ENCODE measurements around the gene MAFG. TPM values are rescaled to one million over a fixed set of nuclear protein-coding genes. Genes with fewer than 3 reads are reported as not detected.

Gene MAFG
- polyA plus RNA-seq, 1 donor (not counting 4 experiments of a cell fraction or from before 2014, with no cell fraction given): 8.3 TPM

DNA sequence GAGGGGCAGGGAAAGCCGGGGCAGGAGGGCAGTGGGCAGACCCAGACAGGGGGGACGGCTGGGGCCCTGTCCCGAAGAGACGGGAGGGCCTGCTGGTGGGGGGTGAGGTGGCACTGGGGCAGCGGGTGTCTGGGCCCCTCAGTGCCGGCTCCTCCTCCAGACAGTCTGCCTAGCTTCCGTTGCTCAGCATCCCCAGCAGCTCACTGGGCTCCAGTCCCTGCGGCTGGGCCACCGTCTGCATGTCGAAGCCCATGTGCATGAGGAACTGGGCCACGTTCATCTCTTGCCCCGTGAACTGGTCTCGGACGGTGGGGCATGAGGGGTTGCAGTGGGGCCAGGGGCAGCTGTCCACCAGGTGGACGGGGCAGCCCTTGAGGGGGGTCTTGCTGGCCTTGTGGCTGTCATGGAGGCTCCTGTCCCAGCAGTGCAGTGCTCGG lies 25.3 kb upstream of the MAFG start:
- dilution Hi-C loops (cut with MboI; ENCODE audit: extremely low pct_ligation_motif_present, low sequenced_read_pairs): no loop called here
- DNase-seq (ENCODE audit: low read depth, low spot score) (no peak), FAIRE-seq (no peak)
- no peaks in the 10 kb centered on the region for H3K4me1 ChIP-seq (ENCODE audit: control insufficient read depth, extremely low read depth, insufficient read depth, low read length)
- no peaks in the 10 kb centered on the region for H3K9me1 ChIP-seq (ENCODE audit: control insufficient read depth, extremely low read depth, insufficient read depth, low read length)
- H3K27me3 ChIP-seq (ENCODE audit: control insufficient read depth, extremely low read depth, insufficient read depth, low read length): peaks cover 15% of the 10 kb centered on the region
- no peak overlapping the region for H3K9ac ChIP-seq (ENCODE audit: control insufficient read depth, extremely low read depth, insufficient read depth, low read length)
- TF ChIP-seq CTCF (optimal IDR thresholded peaks at IDR 0.05 in 1 of 3, IDR thresholded peaks at IDR 0.05 in 1 of 3, conservative IDR thresholded peaks at IDR 0.05 in 1 of 3; ENCODE audit: extremely low read depth in 1 of 3, insufficient read depth in 2 of 3, low read length in 3 of 3): no peak
- no peak for TF ChIP-seq EZH2 (IDR thresholded peaks at IDR 0.05; ENCODE audit: low read length)
- H3K36me3 ChIP-seq (ENCODE audit: control insufficient read depth in 2 of 2, extremely low read depth in 1 of 2, insufficient read depth in 2 of 2, low read length in 2 of 2): no peaks in the 10 kb centered on the region
- no peak overlapping the region for H3K27ac ChIP-seq (ENCODE audit: control insufficient read depth, insufficient read depth, low read length)
- no peak overlapping the region for H2AFZ ChIP-seq (ENCODE audit: control insufficient read depth, low read length)
- no peaks in the 10 kb centered on the region for H3K9me3 ChIP-seq (ENCODE audit: control insufficient read depth, low read depth, low read length)
- H3K4me2 ChIP-seq (ENCODE audit: control insufficient read depth, extremely low read depth, insufficient read depth, low read depth, low read length): no peak overlapping the region
- H3K79me2 ChIP-seq (ENCODE audit: control insufficient read depth, insufficient read depth, low read length): no peaks in the 10 kb centered on the region
- no peak overlapping the region for H3K4me3 ChIP-seq (ENCODE audit: control insufficient read depth in 2 of 3, extremely low read depth in 1 of 3, insufficient read depth in 2 of 3, low read depth in 1 of 3, low read length in 3 of 3)
- H4K20me1 ChIP-seq (ENCODE audit: control insufficient read depth, extremely low read depth, insufficient read depth, low read length): no peaks in the 10 kb centered on the region

- Histone ChIP-seq H4K20me1 (ENCODE audit: control insufficient read depth, extremely low read depth, insufficient read depth, low read length) (no peaks in the 10 kb centered on the region), H3K4me2 (ENCODE audit: control insufficient read depth, extremely low read depth, insufficient read depth, low read depth, low read length) (no peak overlapping the region), H3K9me3 (ENCODE audit: control insufficient read depth, low read depth, low read length) (no peaks in the 10 kb centered on the region), H3K79me2 (ENCODE audit: control insufficient read depth, insufficient read depth, low read length) (no peaks in the 10 kb centered on the region), H3K9ac (ENCODE audit: control insufficient read depth, extremely low read depth, insufficient read depth, low read length) (no peak overlapping the region), H3K4me3 (ENCODE audit: control insufficient read depth in 2 of 3, extremely low read depth in 1 of 3, insufficient read depth in 2 of 3, low read depth in 1 of 3, low read length in 3 of 3) (no peak overlapping the region), H3K36me3 (ENCODE audit: control insufficient read depth in 2 of 2, extremely low read depth in 1 of 2, insufficient read depth in 2 of 2, low read length in 2 of 2) (no peaks in the 10 kb centered on the region), H3K9me1 (ENCODE audit: control insufficient read depth, extremely low read depth, insufficient read depth, low read length) (no peaks in the 10 kb centered on the region), H3K27ac (ENCODE audit: control insufficient read depth, insufficient read depth, low read length) (no peak overlapping the region), H2AFZ (ENCODE audit: control insufficient read depth, low read length) (no peak overlapping the region), H3K4me1 (ENCODE audit: control insufficient read depth, extremely low read depth, insufficient read depth, low read length) (no peaks in the 10 kb centered on the region), H3K27me3 (ENCODE audit: control insufficient read depth, extremely low read depth, insufficient read depth, low read length) (peaks cover 8% of the 10 kb centered on the region)
- dilution Hi-C loops (cut with MboI; ENCODE audit: extremely low pct_ligation_motif_present, low sequenced_read_pairs): no loop called here
- TF ChIP-seq CTCF (optimal IDR thresholded peaks at IDR 0.05 in 1 of 3, IDR thresholded peaks at IDR 0.05 in 1 of 3, conservative IDR thresholded peaks at IDR 0.05 in 1 of 3; ENCODE audit: extremely low read depth in 1 of 3, insufficient read depth in 2 of 3, low read length in 3 of 3): no peak
- no peak for TF ChIP-seq EZH2 (IDR thresholded peaks at IDR 0.05; ENCODE audit: low read length)
- FAIRE-seq (no peak), DNase-seq (ENCODE audit: low read depth, low spot score) (no peak)
Observed at GRCh38 chr17:81951785-81952684, 24.5 kb upstream of the MAFG start.
